ENCODE results near the gene KCNK15. TPM values are rescaled to one million over a fixed set of nuclear protein-coding genes. Genes with fewer than 3 reads are reported as not detected.
"Not testable (repeated sequence)": the region's sequence is repeated elsewhere in the genome, so short reads cannot be mapped to it uniquely, and the experiment has no call there.

The KCNK15 gene
- total and polyA plus RNA-seq, 9 donors, result 0.13 to 0.58 (median 0.36) TPM; not detected in 2

GRCh38 chr20:44756011-44756688 is 10.5 kb downstream of the KCNK15 start:
- 83% methylated on average over 11 of the region's 18 CpGs for WGBS (ENCODE audit: insufficient coverage)

DNA sequence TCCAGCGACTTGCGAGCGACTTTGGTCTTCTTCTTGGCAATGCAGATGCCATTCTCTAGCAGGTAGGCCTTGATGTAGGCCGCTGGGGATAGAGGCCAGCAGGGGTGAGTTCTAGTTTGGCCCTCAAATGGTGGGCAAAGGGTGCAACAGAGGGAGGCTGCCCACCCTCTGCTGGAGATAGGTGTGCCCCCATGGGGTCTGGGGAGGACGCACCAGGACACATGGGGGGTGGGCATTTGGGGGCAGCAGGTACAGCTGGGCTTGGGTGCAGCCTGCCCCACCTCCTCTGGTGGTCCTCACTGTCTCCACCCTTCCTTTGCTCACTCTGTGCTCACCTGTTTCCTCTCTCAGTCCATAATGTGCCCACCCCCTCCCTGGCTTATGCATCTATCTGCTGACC is 11.3 kb downstream of the KCNK15 start:
- Histone ChIP-seq H3K36me3 (ENCODE audit: control insufficient read depth, insufficient read depth, low read length) (no peaks in the 10 kb centered on the region), H3K9me3 (replicated peaks; ENCODE audit: control insufficient read depth, low read depth, low read length) (no peaks in the 10 kb centered on the region), H3K4me1 (ENCODE audit: control insufficient read depth, insufficient read depth, low read length) (no peaks in the 10 kb centered on the region), H3K4me3 (ENCODE audit: low read length) (no peak overlapping the region), H3K27ac (ENCODE audit: low read length) (no peak overlapping the region), H3K27me3 (ENCODE audit: control insufficient read depth, insufficient read depth, low read length) (peaks cover 7% of the 10 kb centered on the region)
- WGBS (ENCODE audit: insufficient coverage), result 100% methylated on average over 4 of the region's 5 CpGs
- DNase-seq, result no peak

More at GRCh38 chr20:44756011-44756688, 10.5 kb downstream of the KCNK15 start:
- H3K36me3 ChIP-seq (ENCODE audit: control insufficient read depth, insufficient read depth, low read length), result no peaks in the 10 kb centered on the region
- H3K4me3 ChIP-seq (ENCODE audit: low read length), result no peak overlapping the region
- H3K4me1 ChIP-seq (ENCODE audit: control insufficient read depth, insufficient read depth, low read length), result no peaks in the 10 kb centered on the region
- H3K27me3 ChIP-seq (ENCODE audit: control insufficient read depth, insufficient read depth, low read length), result peaks cover 8% of the 10 kb centered on the region
- no peaks in the 10 kb centered on the region for H3K9me3 ChIP-seq (replicated peaks; ENCODE audit: control insufficient read depth, low read depth, low read length)
- no peak overlapping the region for H3K27ac ChIP-seq (ENCODE audit: low read length)
- no peak for DNase-seq

DNA sequence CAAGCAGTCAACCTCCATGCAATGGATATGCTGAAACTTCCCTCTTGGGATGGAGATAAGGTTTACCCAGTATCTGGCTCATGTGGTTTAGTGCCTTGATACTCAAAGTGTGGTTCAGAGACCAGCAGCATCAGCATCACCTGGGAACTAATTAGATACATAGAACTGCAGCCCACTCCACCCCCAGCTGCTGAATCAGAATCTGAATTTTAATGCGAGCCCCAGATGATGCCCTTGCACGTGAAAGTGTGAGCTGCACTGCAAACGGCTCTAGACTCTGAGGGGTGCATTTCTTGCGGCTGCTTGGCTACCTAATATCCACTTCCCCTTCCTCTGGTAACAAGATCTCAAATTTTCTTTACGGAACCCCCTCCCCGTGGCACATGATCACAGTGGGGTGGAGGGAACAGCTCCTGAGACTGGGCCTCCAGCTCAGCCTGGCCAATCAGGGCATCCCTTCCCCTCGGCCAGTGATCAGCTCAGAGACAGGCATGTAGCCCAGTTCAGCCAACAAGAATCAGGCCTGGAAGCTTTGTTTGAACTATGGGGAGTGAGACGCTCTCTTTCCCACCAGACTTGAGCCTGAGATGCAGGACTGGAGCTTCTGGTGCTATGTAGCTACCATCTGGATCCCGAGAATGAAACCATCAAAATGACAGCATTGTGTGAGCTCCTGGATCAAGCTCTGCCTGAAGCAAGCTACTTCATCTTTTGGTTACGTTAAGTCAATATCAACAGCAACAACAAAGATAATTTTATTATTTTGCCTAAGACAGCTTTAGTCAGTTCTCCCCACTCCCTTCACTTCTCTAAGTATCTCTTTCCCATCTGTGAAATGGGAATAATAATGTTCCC is 12.8 kb downstream of the KCNK15 start:
- H3K4me3 ChIP-seq (ENCODE audit: low read length), result no peak overlapping the region
- WGBS (ENCODE audit: insufficient coverage), result 49% methylated on average over 5 of the region's 10 CpGs
- DNase-seq, result no peak
- no peaks in the 10 kb centered on the region for H3K4me1 ChIP-seq (ENCODE audit: control insufficient read depth, insufficient read depth, low read length)
- peaks cover 3% of the 10 kb centered on the region for H3K27me3 ChIP-seq (ENCODE audit: control insufficient read depth, insufficient read depth, low read length)
- H3K36me3 ChIP-seq (ENCODE audit: control insufficient read depth, insufficient read depth, low read length), result no peaks in the 10 kb centered on the region
- no peak overlapping the region for H3K27ac ChIP-seq (ENCODE audit: low read length)
- H3K9me3 ChIP-seq (replicated peaks; ENCODE audit: control insufficient read depth, low read depth, low read length), result no peaks in the 10 kb centered on the region

GRCh38 chr20:44759595-44759994 is 13.9 kb downstream of the KCNK15 start:
- Histone ChIP-seq H3K27me3 (ENCODE audit: control insufficient read depth, insufficient read depth, low read length) (peaks cover 3% of the 10 kb centered on the region), H3K36me3 (ENCODE audit: control insufficient read depth, insufficient read depth, low read length) (no peaks in the 10 kb centered on the region), H3K27ac (ENCODE audit: low read length) (no peak overlapping the region), H3K9me3 (replicated peaks; ENCODE audit: control insufficient read depth, low read depth, low read length) (no peaks in the 10 kb centered on the region), H3K4me1 (ENCODE audit: control insufficient read depth, insufficient read depth, low read length) (no peaks in the 10 kb centered on the region), H3K4me3 (ENCODE audit: low read length) (no peak overlapping the region)
- WGBS (ENCODE audit: insufficient coverage), result 0% methylated on average over 1 of the region's 1 CpG
- no peak for DNase-seq

DNA sequence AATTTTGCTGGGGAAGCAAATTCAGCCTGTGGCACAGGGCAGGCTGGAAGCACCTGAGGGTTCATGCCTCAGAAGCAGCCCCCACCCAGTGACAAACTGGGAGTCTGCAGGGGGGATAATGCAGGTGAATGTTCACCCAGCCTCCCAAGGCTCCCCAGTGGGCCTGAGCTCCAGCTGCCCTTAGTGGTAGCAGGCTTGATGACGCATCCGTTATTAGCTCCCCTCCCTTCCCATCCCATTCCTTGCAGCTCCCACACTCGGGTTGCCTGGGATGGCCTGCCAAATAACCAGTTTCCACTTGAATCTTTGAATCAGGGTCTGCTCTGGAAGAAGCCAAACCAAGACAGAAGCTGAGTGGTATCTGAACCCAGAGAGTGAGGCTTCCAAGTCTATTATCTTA is 15.8 kb downstream of the KCNK15 start:
- Histone ChIP-seq H3K27me3 (ENCODE audit: control insufficient read depth, insufficient read depth, low read length) (peaks cover 3% of the 10 kb centered on the region), H3K27ac (ENCODE audit: low read length) (no peak overlapping the region), H3K4me3 (ENCODE audit: low read length) (no peak overlapping the region), H3K4me1 (ENCODE audit: control insufficient read depth, insufficient read depth, low read length) (no peaks in the 10 kb centered on the region), H3K36me3 (ENCODE audit: control insufficient read depth, insufficient read depth, low read length) (no peaks in the 10 kb centered on the region), H3K9me3 (replicated peaks; ENCODE audit: control insufficient read depth, low read depth, low read length) (no peaks in the 10 kb centered on the region)
- WGBS (ENCODE audit: insufficient coverage), result 36% methylated on average over 2 of the region's 3 CpGs
- no peak for DNase-seq

- Histone ChIP-seq H3K27me3 (ENCODE audit: control insufficient read depth, insufficient read depth, low read length) (peaks cover 3% of the 10 kb centered on the region), H3K36me3 (ENCODE audit: control insufficient read depth, insufficient read depth, low read length) (no peaks in the 10 kb centered on the region), H3K9me3 (replicated peaks; ENCODE audit: control insufficient read depth, low read depth, low read length) (no peaks in the 10 kb centered on the region), H3K4me3 (ENCODE audit: low read length) (no peak overlapping the region), H3K4me1 (ENCODE audit: control insufficient read depth, insufficient read depth, low read length) (no peaks in the 10 kb centered on the region), H3K27ac (ENCODE audit: low read length) (peak overlapping the region; percentile 6)
- WGBS (ENCODE audit: insufficient coverage), result 55% methylated on average over 5 of the region's 10 CpGs
- peak; percentile 37 for DNase-seq
These were observed 16.9 kb downstream of the KCNK15 start for GRCh38 chr20:44762466-44763140.

GRCh38 chr20:44763798-44764197 is 18.1 kb downstream of the KCNK15 start:
- H3K27ac ChIP-seq (ENCODE audit: low read length), result not testable (repeated sequence)
- WGBS (ENCODE audit: insufficient coverage), result 75% methylated on average over 2 of the region's 3 CpGs

GRCh38 chr20:44765091-44765490 is 19.4 kb downstream of the KCNK15 start:
- H3K27ac ChIP-seq (ENCODE audit: low read length), result no peak overlapping the region
- no peak for DNase-seq
- H3K4me3 ChIP-seq (ENCODE audit: low read length), result no peak overlapping the region
- H3K4me1 ChIP-seq (ENCODE audit: control insufficient read depth, insufficient read depth, low read length), result no peaks in the 10 kb centered on the region
- H3K9me3 ChIP-seq (replicated peaks; ENCODE audit: control insufficient read depth, low read depth, low read length), result no peaks in the 10 kb centered on the region
- WGBS (ENCODE audit: insufficient coverage), result 50% methylated on average over 1 of the region's 4 CpGs
- no peaks in the 10 kb centered on the region for H3K36me3 ChIP-seq (ENCODE audit: control insufficient read depth, insufficient read depth, low read length)
- H3K27me3 ChIP-seq (ENCODE audit: control insufficient read depth, insufficient read depth, low read length), result no peaks in the 10 kb centered on the region

More at GRCh38 chr20:44763798-44764197, 18.1 kb downstream of the KCNK15 start:
- not testable (repeated sequence) for H3K4me3 ChIP-seq (ENCODE audit: low read length); H3K27me3 ChIP-seq (ENCODE audit: control insufficient read depth, insufficient read depth, low read length); H3K4me1 ChIP-seq (ENCODE audit: control insufficient read depth, insufficient read depth, low read length); DNase-seq; H3K9me3 ChIP-seq (replicated peaks; ENCODE audit: control insufficient read depth, low read depth, low read length); H3K36me3 ChIP-seq (ENCODE audit: control insufficient read depth, insufficient read depth, low read length)

- Histone ChIP-seq H3K27ac (ENCODE audit: low read length) (no peak overlapping the region), H3K4me1 (ENCODE audit: control insufficient read depth, insufficient read depth, low read length) (no peaks in the 10 kb centered on the region), H3K4me3 (ENCODE audit: low read length) (no peak overlapping the region), H3K36me3 (ENCODE audit: control insufficient read depth, insufficient read depth, low read length) (no peaks in the 10 kb centered on the region), H3K9me3 (replicated peaks; ENCODE audit: control insufficient read depth, low read depth, low read length) (no peaks in the 10 kb centered on the region), H3K27me3 (ENCODE audit: control insufficient read depth, insufficient read depth, low read length) (no peaks in the 10 kb centered on the region)
- no peak for DNase-seq
- 63% methylated on average over 6 of the region's 7 CpGs for WGBS (ENCODE audit: insufficient coverage)
These were observed 20.2 kb downstream of the KCNK15 start for GRCh38 chr20:44765701-44766347.

DNA sequence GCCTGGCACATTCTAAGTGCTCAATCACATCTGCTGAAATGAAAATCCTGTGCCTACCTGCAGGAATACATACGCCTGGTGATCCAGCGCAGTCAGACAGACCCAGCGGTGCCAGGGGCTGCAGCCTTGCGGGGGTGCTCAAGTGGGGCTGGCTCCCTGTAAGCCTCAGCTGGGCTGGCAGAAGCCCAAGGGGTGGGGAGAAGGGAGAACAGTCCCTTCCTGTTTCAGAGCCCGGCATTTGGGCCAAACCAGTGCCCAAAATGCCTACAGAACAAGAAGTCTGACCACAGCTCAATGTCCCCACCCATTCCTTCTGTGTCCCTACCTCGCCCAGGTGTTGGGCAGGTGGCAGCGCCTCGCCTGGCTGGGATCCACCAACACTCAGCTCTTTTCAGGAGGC is 22.6 kb downstream of the KCNK15 start:
- Histone ChIP-seq H3K27ac (ENCODE audit: low read length) (no peak overlapping the region), H3K27me3 (ENCODE audit: control insufficient read depth, insufficient read depth, low read length) (no peaks in the 10 kb centered on the region), H3K36me3 (ENCODE audit: control insufficient read depth, insufficient read depth, low read length) (no peaks in the 10 kb centered on the region), H3K4me3 (ENCODE audit: low read length) (no peak overlapping the region), H3K4me1 (ENCODE audit: control insufficient read depth, insufficient read depth, low read length) (no peaks in the 10 kb centered on the region), H3K9me3 (replicated peaks; ENCODE audit: control insufficient read depth, low read depth, low read length) (no peaks in the 10 kb centered on the region)
- no peak for DNase-seq
- WGBS (ENCODE audit: insufficient coverage), result 81% methylated on average over 6 of the region's 8 CpGs

All from muscle of leg (tissue), 11 donors.